Activated B cell treated with CpG ODN at 0.5 μM for 24 hours (primary cell): ENCODE measurements around the gene CNNM4. TPM values are rescaled to one million over a fixed set of nuclear protein-coding genes. Genes with fewer than 3 reads are reported as not detected.
A peak's percentile ranks its signal among the peaks of the same experiment; 100 is the strongest.

Experiments
- ATAC-seq: fragments of 200-7000 bp; cut with Tn5 transposase; one replicate; pipeline ENCODE4 v1.10.0; 2021; ENCODE audit warnings: low read depth, mild to moderate bottlenecking, moderate library complexity
- CTCF ChIA-PET: fragments of 350-600 bp; sonication (Branson Sonifier 250); formaldehyde crosslinking; loops from one replicate; lab custom pipeline; 2021; ENCODE audit warnings: antibody characterized with exemption; lab: Charles Lee
- POLR2A ChIA-PET: fragments of 350-600 bp; sonication (Branson Sonifier 250); formaldehyde crosslinking; loops from one replicate; lab custom pipeline; 2021; ENCODE audit warnings: antibody characterized with exemption; lab: Charles Lee
- DNase-seq: peaks from one replicate; pipeline ENCODE4 v3.0.0; 2022
- H3K27ac Mint-ChIP-seq: one replicate; pipeline ENCODE4 v1.8.0; 2020; ENCODE audit warnings: mixed read lengths
- H3K27me3 Mint-ChIP-seq: one replicate; pipeline ENCODE4 v1.8.0; 2021; ENCODE audit warnings: mixed read lengths
- H3K36me3 Mint-ChIP-seq: one replicate; pipeline ENCODE4 v1.8.0; 2021; ENCODE audit warnings: low read depth, mixed read lengths
- H3K4me1 Mint-ChIP-seq: one replicate; pipeline ENCODE4 v1.8.0; 2021; ENCODE audit warnings: mixed read lengths
- H3K4me3 Mint-ChIP-seq: one replicate; pipeline ENCODE4 v1.8.0; 2020; ENCODE audit warnings: mild to moderate bottlenecking, mixed read lengths
- H3K9me3 Mint-ChIP-seq: one replicate; pipeline ENCODE4 v1.8.0; 2020; ENCODE audit warnings: mixed read lengths
- CTCF ChIP-seq: fragments of 200-600 bp; IDR thresholded peaks from one replicate; pipeline ENCODE4 v1.8.0; 2022; ENCODE audit warnings: antibody characterized with exemption, mild to moderate bottlenecking
- intact Hi-C: fragments of 100-400 bp; cut with micrococcal nuclease; formaldehyde crosslinking; loops from one replicate; pipeline ENCODE4 v1.15.1; 2024
- total RNA-seq: library from RNA; stranded (reverse); gene quantifications from 2 replicates; pipeline ENCODE4 v1.2.3, GENCODE V29; 2022

CNNM4 gene
- 7.4 and 10.0 TPM in 2 replicates for total RNA-seq

- H3K36me3 Mint-ChIP-seq = no peaks in the 10 kb centered on the region
- intact Hi-C loops = loop anchor here (1.0 to 10.0 kb wide), 8 partner anchors 20 to 902 kb away; partner anchors contain the start of genes ACTR1B, ANKRD39, CIAO1 and CNNM3
- peaks cover 49% of the 10 kb centered on the region for H3K4me1 Mint-ChIP-seq
- TF ChIP-seq CTCF = no peak
- peak; percentile 91 for ATAC-seq
- peak within 1 kb of the TSS; percentile 89 for H3K27ac Mint-ChIP-seq
- CTCF ChIA-PET = interaction anchor here (1.5 kb wide), 1 partner anchor 98 kb away, joined by 8 read pairs; the partner anchor contains the start of gene ANKRD39
- H3K27me3 Mint-ChIP-seq = no peaks in the 10 kb centered on the region
- POLR2A ChIA-PET = interaction anchor here (0.5 to 3.8 kb wide), 7 partner anchors 20 to 353 kb away, joined by 3 to 21 read pairs (median 8); partner anchors contain the start of genes ANKRD36, CNNM3, KANSL3 and LMAN2L
- H3K9me3 Mint-ChIP-seq = no peaks in the 10 kb centered on the region
- H3K4me3 Mint-ChIP-seq = peak within 1 kb of the TSS; percentile 90
- peak; percentile 89 for DNase-seq
These were observed at the start of gene CNNM4 for GRCh38 chr2:96760036-96760985. Gene CNNM4, plus strand, starts transcription at chr2:96760902. Its CDS starts 98 bp downstream, at chr2:96761000.

- ChIA-PET CTCF (no interaction called here), POLR2A (interaction anchor here (0.6 kb wide), 1 partner anchor 78 kb away, joined by 3 read pairs; no protein-coding TSS in a partner anchor)
- no peaks in the 10 kb centered on the region for H3K9me3 Mint-ChIP-seq
- no peak overlapping the region for H3K4me3 Mint-ChIP-seq
- no peak overlapping the region for H3K27ac Mint-ChIP-seq
- TF ChIP-seq CTCF = no peak
- H3K4me1 Mint-ChIP-seq = no peaks in the 10 kb centered on the region
- H3K36me3 Mint-ChIP-seq = peaks cover 68% of the 10 kb centered on the region
- intact Hi-C loops = no loop called here
- H3K27me3 Mint-ChIP-seq = no peaks in the 10 kb centered on the region
- ATAC-seq = no peak
- no peak for DNase-seq
These were observed 49.7 kb upstream of the CNNM4 start for GRCh38 chr2:96710985-96711384.

GRCh38 chr2:96715658-96716057 is 45.0 kb upstream of the CNNM4 start:
- Mint-ChIP-seq H3K9me3 (no peaks in the 10 kb centered on the region), H3K27me3 (no peaks in the 10 kb centered on the region), H3K36me3 (peaks cover 35% of the 10 kb centered on the region), H3K4me3 (no peak overlapping the region), H3K4me1 (no peaks in the 10 kb centered on the region), H3K27ac (no peak overlapping the region)
- intact Hi-C loops = no loop called here
- TF ChIP-seq CTCF = no peak
- no peak for ATAC-seq
- ChIA-PET CTCF (no interaction called here), POLR2A (no interaction called here)
- DNase-seq = no peak

GRCh38 chr2:96716388-96716787 is 44.3 kb upstream of the CNNM4 start:
- Mint-ChIP-seq H3K27me3 (no peaks in the 10 kb centered on the region), H3K4me1 (no peaks in the 10 kb centered on the region), H3K4me3 (no peak overlapping the region), H3K36me3 (peaks cover 30% of the 10 kb centered on the region), H3K27ac (no peak overlapping the region), H3K9me3 (no peaks in the 10 kb centered on the region)
- POLR2A ChIA-PET = no interaction called here
- CTCF ChIA-PET = no interaction called here
- DNase-seq (no peak), ATAC-seq (no peak)
- no peak for TF ChIP-seq CTCF
- intact Hi-C loops = no loop called here

GRCh38 chr2:96726131-96726530 is 34.6 kb upstream of the CNNM4 start:
- TF ChIP-seq CTCF = no peak
- Mint-ChIP-seq H3K27ac (no peak overlapping the region), H3K36me3 (peaks cover 45% of the 10 kb centered on the region), H3K4me3 (no peak overlapping the region), H3K27me3 (no peaks in the 10 kb centered on the region), H3K9me3 (no peaks in the 10 kb centered on the region), H3K4me1 (no peaks in the 10 kb centered on the region)
- CTCF ChIA-PET = no interaction called here
- no peak for ATAC-seq
- DNase-seq = no peak
- intact Hi-C loops = no loop called here
- POLR2A ChIA-PET = no interaction called here
